ENCODE measurements around the gene PTPRK. TPM values are rescaled to one million over a fixed set of nuclear protein-coding genes. Genes with fewer than 3 reads are reported as not detected.

The PTPRK gene
- total RNA-seq, 2 experiments from 2014 or later: 2.8 to 5.0 TPM

DNA sequence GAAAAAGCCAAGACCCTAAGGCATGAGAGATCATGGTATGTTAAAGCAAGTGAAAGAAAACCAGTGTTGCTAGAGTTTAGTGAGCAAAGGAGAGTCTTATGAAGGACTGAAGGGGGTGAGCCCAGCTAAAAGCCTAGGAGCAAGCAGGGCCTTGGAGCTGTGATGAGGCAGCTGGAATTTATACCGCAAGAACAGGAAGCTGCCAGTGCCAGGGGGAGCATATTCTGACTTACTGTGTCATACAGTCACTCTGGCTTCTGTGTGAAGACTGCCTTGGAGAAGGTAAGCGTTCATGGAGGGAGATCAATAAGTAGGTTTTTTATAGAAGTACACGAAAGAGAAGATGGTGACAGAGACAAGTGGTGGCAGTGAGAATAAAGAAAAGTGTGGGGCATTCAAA lies 310.6 kb downstream of the PTPRK start:
- no peak overlapping the region for H3K27ac Mint-ChIP-seq
- ATAC-seq (ENCODE audit: low read depth) (no peak), DNase-seq (no peak)
- POLR2A ChIA-PET: no interaction called here
- H3K4me1 Mint-ChIP-seq: peaks cover 6% of the 10 kb centered on the region
- peaks cover 1% of the 10 kb centered on the region for H3K9me3 Mint-ChIP-seq
- H3K36me3 Mint-ChIP-seq: peaks cover 5% of the 10 kb centered on the region
- no peaks in the 10 kb centered on the region for H3K27me3 Mint-ChIP-seq
- no peak overlapping the region for H3K4me3 Mint-ChIP-seq

DNA sequence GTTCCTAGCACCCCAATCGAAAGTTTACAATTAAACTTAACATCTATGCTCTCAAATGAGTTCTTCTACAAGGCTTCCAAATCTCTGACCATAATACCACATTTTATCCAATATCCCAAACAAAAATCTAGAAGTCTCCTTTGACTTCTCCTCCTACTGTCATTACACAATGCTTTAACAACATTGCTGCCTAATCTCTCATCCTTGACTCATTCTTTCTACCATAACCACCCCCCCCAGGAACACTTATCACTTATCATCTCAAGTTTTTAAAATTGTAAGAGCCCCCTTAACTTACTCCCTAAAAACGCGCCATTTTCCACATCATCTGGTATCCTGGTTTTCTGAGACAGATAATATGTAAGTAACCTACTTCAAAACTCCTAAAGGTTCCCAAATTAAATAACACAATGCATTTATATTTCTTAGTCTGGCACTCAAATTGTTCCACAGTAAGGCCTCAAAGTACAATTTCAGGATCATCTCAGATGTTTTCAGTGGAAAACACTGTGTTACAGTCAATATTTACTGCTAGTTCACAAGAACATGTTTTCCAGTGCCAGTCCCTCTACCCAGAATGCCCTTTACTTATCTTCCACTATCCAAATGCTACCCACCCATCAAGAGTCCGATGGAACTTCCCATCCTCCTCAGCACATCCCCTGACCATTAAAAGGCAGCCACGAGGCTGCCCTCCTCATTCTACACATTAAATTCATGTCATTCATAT lies 311.4 kb downstream of the PTPRK start:
- H3K36me3 Mint-ChIP-seq: peaks cover 5% of the 10 kb centered on the region
- H3K27me3 Mint-ChIP-seq: no peaks in the 10 kb centered on the region
- POLR2A ChIA-PET: no interaction called here
- no peak overlapping the region for H3K4me3 Mint-ChIP-seq
- H3K27ac Mint-ChIP-seq: no peak overlapping the region
- peaks cover 3% of the 10 kb centered on the region for H3K9me3 Mint-ChIP-seq
- DNase-seq (no peak), ATAC-seq (ENCODE audit: low read depth) (no peak)
- peaks cover 6% of the 10 kb centered on the region for H3K4me1 Mint-ChIP-seq

DNA sequence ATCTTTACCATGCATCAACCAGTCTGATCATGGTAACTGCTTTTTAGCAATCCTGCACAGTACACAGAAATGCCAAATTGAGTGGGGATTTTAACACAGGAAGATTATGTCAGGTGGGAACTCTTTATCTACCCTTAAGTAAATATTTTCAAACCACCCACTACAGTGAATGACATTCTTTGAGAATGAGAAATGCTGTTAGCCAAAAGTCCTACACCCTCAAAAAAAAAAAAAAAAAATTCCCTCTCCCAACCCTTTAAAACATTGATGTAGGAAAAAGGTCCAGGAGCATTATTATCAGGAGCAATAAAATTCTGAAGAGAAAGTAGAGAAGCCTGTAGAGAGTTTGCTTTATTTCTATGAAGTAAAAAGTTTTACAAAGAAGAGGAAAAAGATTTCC lies 312.3 kb downstream of the PTPRK start:
- Mint-ChIP-seq H3K4me3 (no peak overlapping the region), H3K4me1 (peaks cover 4% of the 10 kb centered on the region), H3K27ac (no peak overlapping the region), H3K9me3 (peaks cover 4% of the 10 kb centered on the region), H3K27me3 (no peaks in the 10 kb centered on the region), H3K36me3 (peaks cover 4% of the 10 kb centered on the region)
- ATAC-seq (ENCODE audit: low read depth) (no peak), DNase-seq (no peak)
- POLR2A ChIA-PET: no interaction called here

DNA sequence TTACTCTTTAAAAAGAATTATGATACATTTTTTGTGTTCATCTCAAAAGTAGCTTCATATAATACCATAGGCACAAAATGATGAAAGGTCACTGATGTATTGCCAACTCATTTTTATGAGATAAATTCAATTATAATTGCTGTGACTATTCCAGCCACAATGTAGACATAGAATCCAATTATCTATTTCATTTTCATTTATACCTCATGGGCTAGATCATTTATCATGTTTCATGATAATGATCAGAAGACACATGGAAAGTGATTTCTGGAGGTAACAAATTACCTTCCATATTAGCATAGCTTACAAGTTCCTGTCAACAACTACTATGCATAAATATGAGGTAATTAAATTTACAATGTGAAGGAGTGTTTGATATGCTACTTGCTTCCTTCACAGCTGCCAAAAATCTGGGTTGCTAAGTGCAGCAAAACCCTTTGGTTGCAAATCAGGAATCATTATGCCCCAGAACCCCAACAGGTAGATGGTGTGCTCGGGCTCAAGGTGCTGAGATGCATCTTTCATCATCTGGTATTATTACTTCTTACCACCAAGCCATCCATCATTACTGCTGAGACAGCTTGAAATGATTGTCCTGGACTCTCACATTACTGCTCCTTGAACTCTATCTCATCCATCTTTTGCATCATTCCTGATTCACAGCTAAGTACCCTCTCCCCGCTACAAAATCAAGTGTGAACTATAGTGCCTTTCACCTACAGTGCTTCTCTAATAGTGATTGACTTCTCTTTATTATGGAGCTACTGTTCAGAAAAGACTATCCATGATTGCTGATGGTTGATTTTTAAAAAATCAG lies 313.6 kb downstream of the PTPRK start:
- Mint-ChIP-seq H3K4me1 (peaks cover 3% of the 10 kb centered on the region), H3K4me3 (no peak overlapping the region), H3K27me3 (no peaks in the 10 kb centered on the region), H3K27ac (no peak overlapping the region), H3K36me3 (peaks cover 5% of the 10 kb centered on the region), H3K9me3 (peaks cover 4% of the 10 kb centered on the region)
- ATAC-seq (ENCODE audit: low read depth) (no peak), DNase-seq (no peak)
- POLR2A ChIA-PET: no interaction called here

DNA sequence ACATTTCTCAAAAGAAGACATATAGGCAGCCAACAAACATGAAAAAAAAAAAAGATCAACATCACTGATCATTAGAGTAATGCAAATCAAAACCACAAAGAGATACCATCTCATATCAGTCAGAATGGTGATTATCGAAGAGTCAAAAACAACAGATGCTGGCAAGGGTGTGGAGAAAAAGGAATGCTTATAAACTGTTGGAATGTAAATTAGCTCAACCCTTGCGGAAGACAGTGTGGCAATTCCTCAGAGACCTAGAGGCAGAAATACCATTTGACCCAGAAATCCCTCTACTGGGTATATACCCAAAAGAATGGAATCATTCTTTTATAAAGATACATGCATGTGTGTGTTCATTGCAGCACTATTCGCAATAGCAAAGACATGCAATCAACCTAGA lies 315.8 kb downstream of the PTPRK start:
- H3K36me3 Mint-ChIP-seq: peaks cover 5% of the 10 kb centered on the region
- H3K27me3 Mint-ChIP-seq: no peaks in the 10 kb centered on the region
- DNase-seq: no peak
- peaks cover 1% of the 10 kb centered on the region for H3K4me1 Mint-ChIP-seq
- peaks cover 4% of the 10 kb centered on the region for H3K9me3 Mint-ChIP-seq
- H3K4me3 Mint-ChIP-seq: no peak overlapping the region
- POLR2A ChIA-PET: no interaction called here
- H3K27ac Mint-ChIP-seq: no peak overlapping the region
- ATAC-seq (ENCODE audit: low read depth): no peak

DNA sequence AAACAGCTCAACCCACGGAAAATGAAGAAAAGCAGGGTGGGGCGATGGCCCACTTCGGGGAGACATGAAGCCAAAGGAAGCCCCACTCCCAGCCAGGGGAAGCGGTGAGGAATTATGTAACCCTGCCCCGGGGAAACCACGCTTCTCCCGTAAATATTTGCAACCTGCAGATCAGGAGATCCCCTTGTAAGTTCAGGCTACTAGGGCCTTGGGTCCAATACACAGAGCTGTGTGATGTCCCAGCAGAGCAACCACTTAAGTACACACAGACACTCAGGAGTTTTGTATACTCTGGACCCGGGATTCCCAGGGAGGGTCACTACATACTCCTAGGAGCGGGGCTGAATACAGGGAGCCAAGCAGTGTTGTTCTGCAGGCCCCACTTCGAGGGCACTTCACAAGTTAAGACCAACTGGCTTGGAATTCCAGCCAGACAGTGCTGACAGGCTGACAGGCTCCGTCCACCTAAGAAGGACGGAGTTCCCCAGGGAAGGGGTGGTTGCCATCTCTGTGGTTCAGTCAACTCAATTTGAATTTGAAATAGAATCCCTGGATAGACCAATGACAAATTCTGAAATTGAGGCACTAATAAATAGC lies 318.1 kb downstream of the PTPRK start:
- POLR2A ChIA-PET: no interaction called here
- ATAC-seq (ENCODE audit: low read depth): no peak
- H3K4me1 Mint-ChIP-seq: no peaks in the 10 kb centered on the region
- DNase-seq: no peak
- peaks cover 4% of the 10 kb centered on the region for H3K36me3 Mint-ChIP-seq
- H3K4me3 Mint-ChIP-seq: no peak overlapping the region
- no peaks in the 10 kb centered on the region for H3K27me3 Mint-ChIP-seq
- peaks cover 4% of the 10 kb centered on the region for H3K9me3 Mint-ChIP-seq
- H3K27ac Mint-ChIP-seq: no peak overlapping the region

DNA sequence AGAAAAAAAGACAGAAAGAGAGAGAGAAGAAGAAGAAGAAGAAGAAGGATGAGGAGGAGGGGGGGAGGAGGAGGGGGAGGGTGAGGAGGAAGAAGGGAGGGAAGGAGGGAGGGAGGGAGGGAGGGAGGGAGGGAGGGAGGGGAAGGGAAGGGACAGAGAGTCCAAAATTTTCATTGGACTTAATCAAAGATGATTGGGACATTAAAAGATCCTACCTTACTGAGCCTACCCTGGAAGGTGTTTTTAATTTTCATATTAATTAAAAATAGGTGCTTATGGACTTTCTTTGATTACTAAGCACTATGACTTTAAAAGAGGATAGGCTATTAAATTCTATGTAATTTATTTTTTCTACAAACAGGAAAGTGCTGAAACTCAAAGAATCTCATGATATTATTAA lies 319.6 kb downstream of the PTPRK start:
- POLR2A ChIA-PET: no interaction called here
- ATAC-seq (ENCODE audit: low read depth) (no peak), DNase-seq (no peak)
- Mint-ChIP-seq H3K4me3 (no peak overlapping the region), H3K36me3 (peaks cover 4% of the 10 kb centered on the region), H3K27ac (no peak overlapping the region), H3K27me3 (no peaks in the 10 kb centered on the region), H3K9me3 (peaks cover 7% of the 10 kb centered on the region), H3K4me1 (no peaks in the 10 kb centered on the region)

DNA sequence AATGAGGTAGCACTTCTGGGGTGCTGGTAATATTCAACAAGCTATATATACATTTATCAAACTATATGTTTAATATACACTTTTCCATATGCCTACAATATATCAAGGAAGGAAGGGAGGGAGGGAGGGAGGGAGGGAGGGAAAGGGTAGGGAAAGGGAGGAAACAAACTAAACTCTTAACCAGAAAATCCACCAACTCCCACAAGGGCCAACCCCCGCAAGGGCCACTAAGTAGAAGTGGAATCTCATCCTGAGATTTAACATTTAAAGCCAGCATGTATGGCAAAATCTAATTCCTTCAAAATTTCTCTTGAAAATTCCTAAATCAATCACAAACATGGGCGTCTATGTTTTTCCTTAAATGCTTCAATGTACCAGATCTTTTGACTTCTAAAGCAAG lies 320.9 kb downstream of the PTPRK start:
- ATAC-seq (ENCODE audit: low read depth) (no peak), DNase-seq (no peak)
- no peaks in the 10 kb centered on the region for H3K27me3 Mint-ChIP-seq
- H3K4me3 Mint-ChIP-seq: no peak overlapping the region
- no peaks in the 10 kb centered on the region for H3K4me1 Mint-ChIP-seq
- POLR2A ChIA-PET: no interaction called here
- no peak overlapping the region for H3K27ac Mint-ChIP-seq
- peaks cover 7% of the 10 kb centered on the region for H3K9me3 Mint-ChIP-seq
- H3K36me3 Mint-ChIP-seq: peaks cover 4% of the 10 kb centered on the region

DNA sequence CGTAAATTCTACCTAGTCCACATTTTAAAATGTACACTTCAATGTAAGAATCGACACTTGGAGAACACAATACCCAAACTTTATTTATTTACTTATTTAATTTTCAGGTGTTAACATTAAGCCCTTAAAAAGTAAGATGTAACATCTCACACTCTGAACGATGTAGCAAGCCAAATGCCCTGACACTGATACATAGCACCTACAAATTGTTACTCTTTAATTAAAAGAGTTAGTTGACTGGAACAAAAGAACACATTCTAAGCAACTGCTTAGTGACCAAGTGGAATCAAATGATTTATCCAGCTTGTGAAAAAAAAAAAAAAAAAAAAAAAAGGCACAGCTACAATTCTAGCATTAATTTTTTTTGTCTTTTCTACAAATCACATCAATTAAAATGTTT lies 327.4 kb downstream of the PTPRK start:
- DNase-seq: no peak
- Mint-ChIP-seq H3K27me3 (no peaks in the 10 kb centered on the region), H3K36me3 (no peaks in the 10 kb centered on the region), H3K27ac (no peak overlapping the region), H3K9me3 (peaks cover 2% of the 10 kb centered on the region), H3K4me3 (no peak overlapping the region), H3K4me1 (no peaks in the 10 kb centered on the region)
- no peak for ATAC-seq (ENCODE audit: low read depth)
- POLR2A ChIA-PET: no interaction called here

DNA sequence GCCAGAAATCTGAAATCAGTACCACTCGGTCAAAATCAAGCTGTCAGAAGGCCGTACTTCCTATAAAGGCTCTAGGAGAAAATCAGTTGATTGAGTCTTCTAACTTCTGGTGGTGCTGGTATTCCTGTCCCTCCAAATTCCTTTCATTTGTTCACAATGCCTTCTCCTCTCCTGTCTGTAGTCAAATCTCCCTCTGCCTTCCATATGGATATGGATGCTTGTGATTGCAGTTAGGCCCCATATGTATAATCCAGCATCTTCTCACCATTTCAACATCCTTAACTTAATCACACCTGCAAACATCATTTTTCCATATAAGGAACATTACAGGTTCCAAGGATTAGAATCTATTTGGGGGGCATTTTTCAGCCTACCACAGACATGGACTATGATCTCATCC lies 331.7 kb downstream of the PTPRK start:
- Mint-ChIP-seq H3K9me3 (no peaks in the 10 kb centered on the region), H3K36me3 (no peaks in the 10 kb centered on the region), H3K27ac (no peak overlapping the region), H3K27me3 (no peaks in the 10 kb centered on the region), H3K4me1 (peaks cover 2% of the 10 kb centered on the region), H3K4me3 (no peak overlapping the region)
- no peak for DNase-seq
- POLR2A ChIA-PET: no interaction called here
- no peak for ATAC-seq (ENCODE audit: low read depth)

DNA sequence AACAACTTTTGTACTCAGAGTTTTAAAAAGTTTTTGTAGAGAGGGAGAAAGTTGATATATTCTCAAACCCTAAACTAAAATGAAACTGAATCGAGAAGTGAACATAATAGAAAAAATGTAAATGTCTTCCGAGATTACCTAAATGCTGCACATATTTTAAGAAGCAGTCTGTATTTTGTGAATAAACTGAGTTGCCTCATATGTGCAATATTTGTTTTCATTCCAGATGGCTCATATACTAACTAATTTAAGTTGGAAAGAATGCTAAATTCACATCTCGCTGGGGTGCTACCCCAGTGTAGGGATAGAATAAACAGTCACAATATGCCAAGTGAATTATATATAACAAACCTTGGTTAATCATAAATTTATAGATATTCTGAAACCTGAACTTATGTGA lies 333.7 kb downstream of the PTPRK start:
- POLR2A ChIA-PET: no interaction called here
- Mint-ChIP-seq H3K9me3 (peaks cover 1% of the 10 kb centered on the region), H3K4me1 (peaks cover 2% of the 10 kb centered on the region), H3K27ac (no peak overlapping the region), H3K27me3 (no peaks in the 10 kb centered on the region), H3K36me3 (no peaks in the 10 kb centered on the region), H3K4me3 (no peak overlapping the region)
- no peak for ATAC-seq (ENCODE audit: low read depth)
- DNase-seq: no peak

DNA sequence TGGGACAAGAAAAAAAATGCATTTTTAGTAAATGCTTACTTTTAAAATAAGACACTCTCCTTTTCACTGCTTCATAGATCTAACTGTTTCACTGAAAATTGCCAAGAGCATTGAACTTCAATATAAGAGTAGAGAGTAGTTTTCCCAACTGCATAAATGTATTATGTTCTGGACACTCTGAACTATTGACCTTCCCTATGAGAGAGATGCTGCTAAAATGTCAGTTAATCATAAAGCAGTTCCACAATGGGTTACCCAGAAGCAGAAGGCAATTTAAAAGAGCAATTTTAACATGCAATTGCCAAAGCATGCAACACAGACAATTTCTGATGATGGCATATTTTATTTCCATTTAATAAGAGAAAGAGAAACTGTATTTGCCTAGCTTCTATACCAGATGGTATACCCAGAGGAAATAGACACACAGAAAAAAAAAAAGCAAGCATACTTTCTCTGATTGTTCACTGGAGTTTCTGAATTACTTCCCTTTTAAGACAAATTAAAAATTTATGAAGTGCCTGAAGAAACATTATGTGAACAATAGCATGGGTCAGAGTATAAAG lies 340.4 kb downstream of the PTPRK start:
- H3K27ac Mint-ChIP-seq: no peak overlapping the region
- DNase-seq: no peak
- H3K27me3 Mint-ChIP-seq: no peaks in the 10 kb centered on the region
- ATAC-seq (ENCODE audit: low read depth): no peak
- H3K9me3 Mint-ChIP-seq: peaks cover 1% of the 10 kb centered on the region
- peak overlapping the region; percentile 9 for H3K4me3 Mint-ChIP-seq
- POLR2A ChIA-PET: no interaction called here
- peaks cover 2% of the 10 kb centered on the region for H3K36me3 Mint-ChIP-seq
- peaks cover 6% of the 10 kb centered on the region for H3K4me1 Mint-ChIP-seq

DNA sequence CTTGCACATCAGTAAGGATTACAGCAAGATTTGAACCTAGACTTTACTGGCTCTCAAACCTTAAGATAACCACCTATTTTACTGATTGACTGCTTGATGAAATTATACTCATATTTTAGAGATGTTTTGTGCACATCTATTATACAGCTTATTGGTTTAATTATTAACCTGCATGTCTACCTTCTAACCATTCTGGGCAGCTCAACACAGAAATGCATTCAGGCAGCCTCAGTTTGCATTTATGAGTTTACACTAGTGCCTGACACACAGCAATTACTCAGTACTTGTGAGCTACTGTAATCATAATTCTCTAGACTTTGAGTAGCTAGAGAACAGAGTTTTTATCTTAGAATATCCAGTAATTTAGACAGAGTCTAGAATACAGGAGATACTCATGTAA lies 345.7 kb downstream of the PTPRK start:
- Mint-ChIP-seq H3K36me3 (peaks cover under 1% of the 10 kb centered on the region), H3K27me3 (peaks cover 2% of the 10 kb centered on the region), H3K9me3 (no peaks in the 10 kb centered on the region), H3K27ac (no peak overlapping the region), H3K4me1 (peaks cover 5% of the 10 kb centered on the region), H3K4me3 (no peak overlapping the region)
- DNase-seq (no peak), ATAC-seq (ENCODE audit: low read depth) (no peak)
- POLR2A ChIA-PET: no interaction called here
